HG02884 (cell line): ENCODE results near the gene MIEF1.

Experiments used
- ATAC-seq: cut with Tn5 transposase; IDR thresholded peaks from one replicate; pipeline ENCODE4 v1.9.1; 2021; ENCODE audit warnings: mild to moderate bottlenecking, moderate library complexity; ENCODE audit not compliant: unreplicated experiment

MIEF1 gene

DNA sequence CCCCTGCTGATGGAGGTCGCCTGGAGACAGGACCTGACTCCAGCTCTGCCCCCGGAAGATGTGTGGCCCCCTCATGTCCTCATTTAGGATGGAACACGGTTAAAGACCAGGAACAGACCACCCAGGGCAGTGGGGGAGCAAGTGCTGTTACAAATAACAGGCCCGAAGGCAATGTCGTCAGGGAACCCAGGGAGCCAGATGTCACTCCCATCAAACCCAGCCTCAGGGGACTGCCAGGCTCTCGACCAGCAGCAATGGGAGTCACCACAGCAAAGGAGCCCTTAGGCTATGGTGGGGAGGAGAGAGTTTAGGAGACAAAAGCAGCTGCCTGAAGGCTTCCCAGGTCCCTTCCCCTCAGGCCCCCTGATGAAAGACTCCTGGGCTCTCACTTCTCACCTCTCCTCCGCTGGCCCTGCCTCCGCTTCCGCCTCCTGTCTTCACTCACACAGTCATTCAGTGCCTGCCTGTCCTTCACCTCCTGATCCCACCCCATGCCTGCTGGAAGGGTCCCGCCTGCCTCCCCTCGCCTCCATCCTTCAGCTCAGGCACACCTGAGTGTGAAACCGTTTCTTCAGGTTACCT lies 26.1 kb downstream of the MIEF1 start:
- no peak for ATAC-seq

DNA sequence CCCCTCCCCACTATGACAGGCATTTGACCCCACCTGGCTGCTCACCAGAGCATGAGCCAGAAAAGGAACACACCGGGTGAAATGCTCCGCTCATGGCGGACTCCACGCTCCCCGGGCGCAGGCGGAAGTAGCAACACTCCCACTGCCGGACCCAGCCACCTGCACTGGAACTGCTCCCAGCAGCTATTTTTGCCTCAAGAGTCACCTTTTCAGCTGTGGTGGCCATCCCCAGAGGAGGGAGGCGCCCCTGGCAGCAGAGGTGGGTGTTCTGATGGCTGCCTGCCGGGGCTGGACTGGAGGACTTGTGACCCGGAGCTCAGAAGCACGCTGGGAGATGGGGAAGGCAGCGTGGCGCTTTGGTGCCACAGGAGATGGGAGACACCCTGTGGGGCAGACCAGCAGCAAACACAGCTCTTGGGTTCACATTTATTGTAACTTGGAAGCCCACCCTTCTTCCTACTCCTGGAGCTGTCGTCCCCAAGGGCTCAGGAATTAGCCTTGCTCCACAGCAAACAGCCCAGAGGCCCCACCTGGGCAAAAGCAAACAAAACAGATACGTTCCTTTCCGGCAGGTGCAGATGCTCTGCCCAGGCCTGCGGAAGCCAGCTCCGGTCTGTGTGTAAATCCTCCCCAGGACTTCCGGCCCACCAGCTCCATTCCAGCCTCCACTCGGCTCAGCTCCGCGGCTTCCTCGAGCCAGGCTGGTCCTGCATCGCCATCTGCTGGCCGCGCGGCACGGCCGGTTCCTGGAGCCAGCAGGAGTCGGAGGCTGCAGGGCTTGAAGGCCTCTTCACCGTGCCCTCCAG lies 26.8 kb downstream of the MIEF1 start:
- no peak for ATAC-seq

DNA sequence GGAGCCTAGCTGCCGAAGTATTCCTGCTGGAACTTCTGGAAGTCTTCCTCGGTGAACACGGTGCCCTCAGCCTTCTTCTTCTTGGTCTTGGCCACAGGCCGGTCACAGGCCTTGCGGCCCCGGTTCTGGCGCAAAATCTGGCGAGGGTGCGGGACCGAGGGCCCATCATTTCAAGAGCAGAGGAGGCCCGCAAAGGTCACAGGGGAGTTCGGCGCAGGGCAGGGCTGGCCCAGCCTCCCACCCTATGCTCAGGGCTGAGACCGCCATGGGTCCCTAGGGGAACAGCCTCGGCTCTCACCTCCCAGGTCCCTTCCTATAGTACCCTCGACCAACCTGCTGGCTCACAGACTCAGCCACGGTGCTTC lies 27.4 kb downstream of the MIEF1 start:
- ATAC-seq: no peak

DNA sequence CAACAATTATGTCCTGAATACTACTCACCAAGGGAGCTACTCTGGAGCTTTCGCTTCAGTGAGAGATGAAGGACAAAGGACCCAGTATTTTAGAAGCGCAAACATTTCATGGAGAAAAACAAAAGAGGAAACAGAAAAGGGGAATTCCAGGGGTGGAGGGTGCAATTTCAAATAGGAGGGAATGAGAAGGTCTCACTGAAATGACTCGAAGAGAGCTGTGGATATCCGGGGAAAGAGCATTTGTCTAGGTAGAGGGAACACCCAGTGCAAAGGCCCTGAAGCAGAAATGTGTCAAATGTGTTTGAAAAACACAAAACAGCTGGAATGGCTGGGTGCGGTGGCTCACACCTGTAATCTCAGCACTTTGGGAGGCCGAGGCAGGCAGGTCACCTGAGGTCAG lies 28.0 kb downstream of the MIEF1 start:
- ATAC-seq: no peak

DNA sequence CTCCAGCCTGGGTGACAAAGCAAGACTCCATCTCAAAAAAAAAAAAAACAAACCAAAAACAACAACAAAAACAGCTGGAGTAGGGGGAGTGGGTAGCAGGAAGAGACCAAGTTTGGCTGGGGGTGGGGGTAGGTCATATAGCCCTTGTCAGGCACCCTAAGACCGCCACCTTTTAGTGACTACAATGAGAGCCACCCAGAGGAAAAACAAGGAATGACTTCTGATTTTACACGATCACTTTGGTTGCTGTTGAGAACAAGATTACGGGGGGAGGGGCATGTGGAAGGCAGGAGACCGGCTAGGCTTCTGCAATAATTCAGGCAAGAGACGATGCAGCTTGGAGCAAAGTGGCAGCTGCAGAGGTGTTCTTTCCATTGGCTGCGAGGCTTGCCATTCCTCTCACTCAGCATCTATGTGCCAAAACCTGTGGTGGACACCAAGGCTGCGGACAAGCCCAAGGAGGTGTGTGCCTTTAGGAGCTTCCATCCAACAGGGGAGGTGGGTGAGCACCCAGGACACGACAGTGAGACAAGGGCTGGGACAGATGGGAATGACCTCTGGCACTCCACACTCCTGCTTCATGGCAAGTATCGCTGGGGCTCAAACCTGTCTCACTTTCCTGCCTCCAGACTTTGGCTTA lies 28.7 kb downstream of the MIEF1 start:
- no peak for ATAC-seq

DNA sequence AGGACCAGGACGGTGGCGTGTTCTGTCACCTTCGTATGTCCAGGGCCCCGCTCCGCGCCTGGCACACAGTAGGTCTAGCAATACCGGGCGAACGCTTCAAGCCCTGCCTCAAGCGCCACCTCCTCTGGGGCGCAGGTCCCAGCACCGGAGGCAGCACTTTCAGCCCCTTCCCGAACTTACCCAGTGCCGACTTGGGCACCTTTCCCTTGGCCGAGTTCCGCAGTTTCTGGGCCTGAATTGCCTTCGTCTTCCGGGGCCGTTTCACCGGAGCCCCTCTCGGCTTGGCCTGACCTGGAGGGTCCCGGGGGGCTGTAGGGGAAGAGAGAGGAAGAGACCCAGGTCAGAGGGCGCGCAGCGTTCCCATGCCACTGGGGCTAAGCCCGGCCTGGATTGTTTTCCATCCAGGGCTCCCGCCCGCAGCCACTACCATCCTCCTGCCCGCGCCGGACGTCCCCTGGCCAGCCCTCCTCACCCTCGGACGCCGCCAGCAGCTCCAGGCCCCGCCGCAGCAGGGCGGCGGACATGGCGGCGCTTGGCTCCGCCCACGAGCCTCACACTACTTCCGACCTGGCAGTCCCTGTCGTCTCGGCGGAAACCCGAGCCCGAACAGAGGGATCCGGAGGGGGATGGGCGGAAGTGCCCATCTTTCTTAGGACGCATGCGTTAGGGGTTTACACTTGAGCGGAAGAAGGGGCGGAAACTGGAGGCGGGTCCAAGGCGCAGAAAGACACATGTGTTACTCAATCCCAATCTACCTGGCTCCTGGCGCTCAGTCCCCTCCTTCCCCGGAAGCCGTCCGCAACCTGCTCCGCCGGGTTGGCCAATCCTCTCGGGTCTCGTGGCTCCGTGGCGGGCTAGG lies 30.4 kb downstream of the MIEF1 start, which contains the start of gene RPS19BP1:
Gene RPS19BP1 (minus strand): TSS at position 534 of the 859 bp plus-strand sequence. CDS start 10 bp downstream, at position 524.
- peak; percentile 67 for ATAC-seq

DNA sequence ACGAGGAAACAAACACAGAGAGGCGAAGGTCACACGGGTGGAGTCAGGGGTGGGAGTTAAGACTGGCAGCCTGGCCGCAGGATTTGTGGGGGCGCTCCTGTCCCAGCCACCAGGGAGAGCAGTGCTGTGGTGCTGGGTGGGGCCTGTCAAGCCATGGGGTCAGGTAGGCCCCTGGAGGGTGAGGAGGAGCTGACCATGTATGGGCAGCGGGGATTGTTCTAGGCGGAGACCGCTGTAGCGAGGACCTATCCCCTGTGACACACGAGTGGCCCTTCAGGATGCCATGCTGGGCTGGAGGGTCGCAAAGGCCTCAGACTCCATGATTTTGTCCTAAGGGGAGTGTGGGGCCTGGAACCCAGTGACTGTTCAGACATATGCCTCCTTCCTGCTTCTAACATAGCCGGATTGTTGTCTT lies 32.0 kb downstream of the MIEF1 start:
- no peak for ATAC-seq

DNA sequence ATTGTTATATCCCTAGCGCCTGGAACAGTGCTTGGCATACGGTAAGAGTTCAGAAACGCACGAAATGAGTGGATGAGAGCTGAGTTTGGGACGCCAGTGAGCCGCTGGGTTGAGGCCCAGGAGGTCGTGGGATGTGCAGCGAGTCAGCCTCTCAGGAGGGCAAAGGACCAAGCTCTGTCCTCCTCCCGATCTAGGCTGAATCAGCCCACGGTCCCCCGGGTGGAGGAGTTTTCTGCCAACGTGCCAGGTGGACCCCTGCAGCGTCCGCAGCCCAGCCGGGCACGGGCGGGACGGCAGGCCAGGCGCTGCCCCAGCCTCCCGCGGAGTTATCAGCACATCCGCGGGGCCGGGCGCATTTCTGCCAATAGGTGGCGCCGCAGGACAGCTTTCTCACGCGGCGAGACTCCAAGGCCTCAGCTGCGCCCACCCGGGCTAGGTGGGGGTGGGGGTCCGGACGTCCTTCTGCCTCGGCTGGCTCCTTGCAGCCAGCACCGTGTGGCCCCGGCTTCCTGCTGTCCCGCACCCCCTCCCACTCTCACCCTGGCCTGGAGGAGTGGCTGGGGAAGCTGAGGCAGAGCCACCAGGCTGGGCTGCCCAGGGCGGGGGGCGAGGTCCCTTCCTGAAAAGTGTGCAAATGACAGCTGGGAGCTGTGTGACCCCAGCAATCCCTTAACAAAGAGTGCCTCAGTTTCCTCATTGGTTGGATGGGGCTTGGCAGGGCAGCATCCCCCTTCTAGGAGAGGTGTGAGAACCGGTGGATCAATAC lies 32.7 kb downstream of the MIEF1 start:
- ATAC-seq: no peak

DNA sequence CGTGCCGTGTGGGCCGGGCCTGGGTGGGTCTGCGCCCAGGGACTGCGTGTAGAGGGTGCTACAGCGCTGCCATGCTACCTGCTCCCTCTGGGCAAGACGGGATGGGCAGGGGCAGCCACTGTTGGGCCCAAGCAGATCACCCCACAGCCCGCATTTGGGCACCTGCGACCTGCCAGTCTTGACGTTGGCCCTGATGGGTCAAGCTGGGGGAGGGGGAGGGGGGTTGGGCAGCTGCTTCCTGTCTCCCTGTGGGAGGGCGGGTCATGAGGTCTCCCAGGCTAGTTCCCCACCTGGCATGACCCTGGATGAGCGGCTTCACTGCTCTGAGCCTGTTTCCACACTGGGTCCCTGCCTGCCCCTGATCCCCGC lies 33.3 kb downstream of the MIEF1 start:
- ATAC-seq: no peak

DNA sequence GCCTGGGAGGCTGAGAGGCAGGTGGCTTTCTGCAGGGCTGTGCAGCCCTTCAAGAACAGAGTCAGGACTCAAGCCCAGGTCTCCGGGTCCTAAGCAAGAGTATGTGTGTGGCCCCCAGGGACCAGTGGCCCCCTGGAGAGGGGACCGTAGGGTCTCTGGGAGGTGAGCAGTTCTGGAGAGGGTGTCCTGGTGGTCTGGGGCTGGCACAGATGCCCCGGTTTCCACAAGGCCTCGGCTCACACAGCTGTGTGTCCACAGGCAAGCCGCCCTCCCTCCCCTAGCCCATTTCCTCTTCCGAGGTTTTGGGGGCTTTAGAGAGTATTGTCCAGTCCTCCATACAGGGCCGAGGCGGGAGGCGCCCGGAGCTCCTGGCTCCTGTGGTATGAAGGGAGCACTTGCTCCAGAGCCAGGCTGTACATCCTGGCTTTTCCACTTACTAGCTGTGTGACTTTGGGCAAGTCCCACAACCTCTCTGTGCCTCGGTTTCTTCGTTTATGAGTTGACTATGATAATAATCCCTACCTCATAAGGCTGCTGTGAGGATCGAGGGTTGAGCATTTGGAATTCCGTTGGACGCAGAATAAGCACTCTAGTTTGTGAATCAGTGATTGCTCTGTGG lies 33.9 kb downstream of the MIEF1 start:
- no peak for ATAC-seq

DNA sequence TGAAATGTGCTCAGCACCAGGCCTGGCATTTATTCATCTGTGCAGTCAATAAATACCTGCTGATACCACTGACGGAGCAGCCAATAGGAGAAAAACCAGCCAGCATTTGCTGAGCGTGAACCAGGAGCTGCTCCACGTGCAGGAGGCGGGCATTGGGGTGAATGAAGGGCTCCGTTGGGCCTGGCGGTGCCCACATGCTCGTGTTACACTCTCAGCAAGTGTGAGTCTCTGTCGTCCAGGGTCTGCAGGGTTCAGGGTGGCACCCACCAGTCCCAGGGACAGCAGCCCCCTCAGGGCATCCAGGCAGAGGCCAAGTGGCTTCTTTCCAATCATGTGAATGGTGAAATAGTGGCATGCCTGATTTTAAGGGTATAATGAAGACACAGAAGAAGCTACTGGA lies 34.6 kb downstream of the MIEF1 start:
- no peak for ATAC-seq

DNA sequence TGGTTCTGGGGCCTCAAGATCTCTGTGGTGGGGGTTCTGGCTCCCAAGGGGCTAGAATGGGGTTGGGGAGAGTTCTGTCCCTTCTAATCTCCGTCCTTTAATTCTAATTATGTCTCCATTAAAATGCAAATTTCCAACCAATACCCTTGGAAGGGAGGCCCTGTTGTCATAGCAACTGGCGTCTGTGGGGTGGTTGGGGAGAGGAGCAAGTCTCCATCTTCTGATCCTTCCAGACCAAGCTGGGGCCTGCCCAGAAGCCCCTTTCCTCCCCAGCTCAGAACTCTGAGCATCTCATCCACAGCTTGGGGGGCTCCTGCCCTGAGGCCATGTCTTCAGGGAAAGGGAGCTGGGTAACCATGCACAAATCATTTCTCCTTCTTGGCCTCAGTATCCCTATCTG lies 35.9 kb downstream of the MIEF1 start:
- ATAC-seq: no peak

DNA sequence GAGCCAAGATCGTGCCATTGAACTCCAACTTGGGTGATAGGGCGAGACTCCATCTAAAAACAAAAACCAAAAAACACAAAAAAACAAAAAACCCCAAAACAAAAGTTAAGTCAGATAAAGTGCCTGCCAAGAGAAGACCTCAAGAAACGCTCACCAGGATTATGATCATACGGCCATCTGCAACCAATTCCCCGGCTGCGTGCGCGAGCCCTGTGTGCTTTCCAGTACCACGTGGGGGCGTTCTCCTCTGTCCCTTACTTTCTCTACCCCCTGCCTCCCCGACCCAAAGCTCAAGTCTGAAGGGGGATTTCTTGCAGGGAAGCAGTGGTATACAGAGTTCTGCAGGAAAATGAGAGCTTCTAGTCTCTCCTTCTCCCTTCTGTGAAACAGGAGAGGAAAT lies 41.0 kb downstream of the MIEF1 start:
- no peak for ATAC-seq

DNA sequence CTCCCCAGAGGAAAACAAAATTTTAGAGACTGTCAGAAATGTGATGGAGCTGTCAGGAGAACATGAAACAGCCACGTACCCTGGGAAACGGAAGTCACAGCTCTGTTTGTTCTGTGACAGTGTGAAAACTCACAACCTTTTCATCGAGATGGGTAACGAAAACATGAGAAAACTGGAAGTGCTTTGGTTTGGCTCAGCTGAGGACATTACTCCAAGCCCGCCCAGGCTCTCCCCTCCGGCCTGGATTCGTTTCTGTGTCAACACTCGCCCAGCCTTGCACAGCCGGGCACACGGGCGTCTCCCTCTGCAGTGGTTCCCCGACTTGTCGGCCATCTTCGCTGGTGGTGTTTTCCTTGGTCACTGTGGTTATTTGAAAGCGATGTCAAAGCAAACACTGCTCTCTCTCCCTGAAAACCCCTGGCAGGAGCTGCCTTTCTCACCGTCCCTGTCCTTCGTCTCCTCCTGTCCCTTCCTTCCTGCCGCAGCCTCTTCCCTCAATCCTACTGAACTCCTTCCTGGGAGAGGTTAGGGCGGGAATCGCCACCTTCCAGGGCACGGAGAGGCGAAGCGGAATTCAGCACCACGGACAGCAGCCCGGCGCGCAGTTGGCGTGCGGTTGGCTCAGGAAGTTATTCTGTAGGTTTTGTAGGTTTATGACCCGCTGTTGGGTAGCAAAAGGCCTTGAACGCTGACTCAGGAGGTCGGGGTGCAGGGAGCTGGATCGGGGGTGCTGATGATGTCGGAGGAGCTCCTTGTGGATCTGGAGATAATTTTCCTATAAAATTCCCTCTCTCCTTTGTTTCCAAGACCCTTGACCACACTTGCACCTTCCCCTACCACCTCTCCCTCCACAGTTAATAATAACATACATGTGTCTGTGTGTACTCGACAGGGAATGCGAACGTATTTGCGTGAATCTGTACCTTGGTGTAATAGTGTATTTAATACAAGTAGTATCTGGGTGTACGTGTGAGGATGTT lies 43.6 kb downstream of the MIEF1 start:
- ATAC-seq: no peak

DNA sequence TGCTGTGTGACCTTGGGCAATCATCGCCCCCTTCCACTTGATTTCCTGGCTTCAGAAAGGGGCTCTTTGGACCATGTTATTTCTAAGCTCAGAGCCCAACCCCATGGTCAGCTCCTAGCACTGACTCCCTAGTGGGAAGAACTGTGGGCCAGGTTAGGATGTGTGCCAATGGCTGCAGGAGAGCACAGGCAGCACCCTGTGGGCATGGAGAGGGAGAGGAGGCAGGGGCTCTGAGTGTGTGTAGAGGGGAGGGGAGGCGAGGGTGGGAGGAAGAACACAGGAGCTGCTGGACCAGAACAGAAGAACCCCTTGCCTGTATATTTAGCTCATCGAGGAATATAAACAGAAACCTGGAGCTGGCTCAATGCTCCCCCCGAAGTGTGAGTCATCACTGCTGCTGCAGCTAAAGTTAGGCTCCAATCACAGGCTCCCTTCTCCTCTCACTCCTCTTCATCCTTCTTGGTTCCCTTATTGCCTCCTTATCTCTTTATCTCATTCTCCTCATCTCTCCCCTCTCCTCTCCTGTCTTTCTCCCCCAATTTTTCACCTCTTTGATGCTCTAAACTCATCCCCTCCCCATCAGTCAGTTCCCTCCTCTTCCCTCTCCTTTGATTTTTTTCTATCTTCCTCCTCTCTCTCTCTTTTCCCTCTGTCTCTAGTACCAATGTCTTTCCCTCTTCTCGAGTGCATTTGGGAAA lies 44.9 kb downstream of the MIEF1 start:
- ATAC-seq: no peak

DNA sequence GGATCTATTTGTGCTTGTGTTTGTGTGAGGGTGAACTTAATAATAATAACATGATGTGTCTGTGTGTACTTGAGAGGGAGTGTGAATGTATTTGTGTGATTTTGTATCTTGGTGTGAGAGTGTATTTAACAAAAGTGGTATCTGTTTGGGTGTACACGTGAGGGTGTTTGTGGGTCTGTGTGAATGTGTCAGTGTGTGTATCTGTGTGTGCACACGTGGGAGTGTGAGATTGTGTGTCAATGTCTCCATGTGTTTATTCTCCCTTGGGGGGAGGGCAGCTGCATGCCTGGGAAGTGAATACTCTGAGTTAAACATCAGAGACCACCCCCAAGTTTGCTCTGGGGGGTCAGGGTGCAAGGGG lies 45.5 kb downstream of the MIEF1 start:
- no peak for ATAC-seq

DNA sequence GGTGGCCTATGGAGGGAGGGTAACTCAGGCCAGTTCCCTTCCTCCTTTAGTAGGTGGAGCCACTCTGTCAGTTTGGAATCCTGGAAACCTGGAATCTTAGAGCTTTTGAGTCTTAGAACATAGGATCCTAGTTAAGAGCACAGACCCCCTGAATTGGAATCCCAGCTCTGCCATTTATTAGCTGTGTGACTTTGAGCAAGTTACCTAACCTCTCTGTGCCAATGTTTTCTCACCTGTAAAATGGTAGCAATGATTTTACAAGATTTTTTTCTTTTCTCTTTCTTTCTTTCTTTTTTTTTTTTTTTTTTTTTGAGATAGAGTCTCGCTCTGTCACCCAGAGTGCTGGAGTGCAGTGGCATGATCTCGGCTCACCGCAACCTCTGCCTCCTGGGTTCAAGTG lies 51.3 kb downstream of the MIEF1 start:
- ATAC-seq: no peak

DNA sequence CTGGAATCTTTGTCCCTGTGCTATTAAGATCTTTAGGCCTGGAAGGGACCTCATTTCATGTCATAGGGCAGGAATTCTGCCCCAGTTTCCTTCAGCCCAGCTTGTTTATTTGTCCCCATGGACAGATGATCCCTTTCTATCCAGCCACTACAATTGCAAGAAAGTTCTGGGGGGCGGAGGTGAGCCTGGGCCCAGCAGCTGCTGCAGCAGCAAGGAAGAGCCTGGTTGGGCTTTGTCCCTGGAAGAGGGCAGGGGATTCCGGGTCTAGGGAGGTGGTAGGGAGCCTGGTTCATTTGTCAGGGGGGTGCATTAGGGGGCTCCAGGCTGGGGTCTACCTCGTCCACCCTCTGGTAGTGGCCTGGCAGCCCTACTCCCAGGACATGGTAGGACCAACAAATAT lies 52.1 kb downstream of the MIEF1 start:
- no peak for ATAC-seq
